ENCODE data around the gene AMBRA1. TPM values are rescaled to one million over a fixed set of nuclear protein-coding genes. Genes with fewer than 3 reads are reported as not detected.

The AMBRA1 gene
- total RNA-seq, 1 donor from 2014 or later: 13.5 TPM

GRCh38 chr11:46404476-46405017 is 189.3 kb downstream of the AMBRA1 start:
- no peak for DNase-seq (ENCODE audit: low read depth in 2 of 2)

- no peak for DNase-seq (ENCODE audit: low read depth in 2 of 2)
Observed at GRCh38 chr11:46402957-46403902, 190.6 kb downstream of the AMBRA1 start.

DNA sequence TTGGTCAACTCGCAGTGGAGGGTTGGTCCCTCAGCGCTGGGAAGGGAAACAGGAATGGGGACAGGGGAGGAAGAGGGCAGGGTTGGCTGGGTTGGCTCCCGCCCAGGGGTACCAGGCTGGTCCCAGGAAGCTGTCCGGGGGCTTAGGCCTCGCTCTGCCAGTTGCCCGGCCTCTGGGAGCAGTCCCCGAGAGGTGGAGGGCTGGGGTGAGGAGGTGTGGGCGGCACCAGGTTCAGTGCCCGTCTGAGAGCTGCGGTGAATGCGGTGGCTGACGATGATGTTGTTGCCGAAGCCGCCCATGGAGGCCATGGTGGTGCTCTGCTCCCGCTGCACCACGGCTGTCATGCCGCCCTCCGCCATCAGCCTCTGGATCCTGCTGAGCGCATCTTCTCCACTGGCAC is 196.3 kb downstream of the AMBRA1 start:
- no peak for DNase-seq (ENCODE audit: low read depth in 2 of 2)

- DNase-seq (ENCODE audit: low read depth in 2 of 2): no peak
Observed at GRCh38 chr11:46393759-46394158, 200.1 kb downstream of the AMBRA1 start.

DNA sequence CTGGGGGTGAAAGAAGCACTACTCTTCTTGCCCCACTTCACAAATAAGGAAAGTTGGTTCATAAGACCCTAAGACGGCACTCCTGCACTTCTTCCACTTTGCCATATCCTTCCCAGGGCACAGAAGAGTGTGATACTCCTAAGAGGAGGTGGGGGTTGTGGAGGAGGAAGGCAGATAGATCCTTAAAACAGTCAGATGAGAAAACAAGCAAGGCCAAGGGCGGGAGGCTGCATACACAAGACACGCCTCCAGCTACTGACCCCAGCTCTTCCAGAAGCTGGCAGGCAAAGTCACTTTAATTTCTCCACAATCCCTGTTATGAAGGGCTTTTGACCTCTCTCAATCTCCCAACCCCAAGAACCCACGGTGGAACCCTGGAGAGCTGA is 200.6 kb downstream of the AMBRA1 start:
- no peak for DNase-seq (ENCODE audit: low read depth in 2 of 2)

- peak; percentile 35 to 83 for DNase-seq (ENCODE audit: low read depth in 2 of 2)
Observed at GRCh38 chr11:46392421-46393230, 201.2 kb downstream of the AMBRA1 start.

GRCh38 chr11:46391578-46392420 is 202.0 kb downstream of the AMBRA1 start, which contains the start of gene CHRM4:
Gene CHRM4 (minus strand): TSS chr11:46391776. CDS start chr11:46386557, 5,219 bp downstream.
- DNase-seq (ENCODE audit: low read depth in 2 of 2): peak in 1 of 2 donors; percentile 71

DNA sequence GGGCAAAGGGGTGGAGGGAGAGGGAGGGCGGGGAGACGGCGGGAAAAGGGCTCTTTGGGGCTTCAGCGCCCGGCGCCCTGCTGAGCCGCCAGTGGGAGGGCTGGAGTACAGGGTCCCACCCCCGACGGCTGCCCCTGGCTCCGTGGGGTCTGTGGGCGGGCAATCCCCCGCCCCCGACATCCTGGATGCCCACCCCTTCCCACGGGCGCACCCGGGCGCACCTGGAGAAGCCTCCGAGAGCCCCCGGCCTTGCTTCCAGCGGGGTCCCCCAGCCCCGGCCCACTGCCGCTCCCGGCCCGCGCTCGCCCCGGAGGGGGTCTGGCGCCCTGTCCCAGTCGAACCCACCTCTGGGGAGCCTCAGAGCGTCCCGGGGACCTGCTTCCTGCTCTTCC is 202.6 kb downstream of the AMBRA1 start:
- DNase-seq (ENCODE audit: low read depth in 2 of 2): no peak

- DNase-seq (ENCODE audit: low read depth in 2 of 2): no peak
Observed at GRCh38 chr11:46390331-46391171, 203.3 kb downstream of the AMBRA1 start.

DNA sequence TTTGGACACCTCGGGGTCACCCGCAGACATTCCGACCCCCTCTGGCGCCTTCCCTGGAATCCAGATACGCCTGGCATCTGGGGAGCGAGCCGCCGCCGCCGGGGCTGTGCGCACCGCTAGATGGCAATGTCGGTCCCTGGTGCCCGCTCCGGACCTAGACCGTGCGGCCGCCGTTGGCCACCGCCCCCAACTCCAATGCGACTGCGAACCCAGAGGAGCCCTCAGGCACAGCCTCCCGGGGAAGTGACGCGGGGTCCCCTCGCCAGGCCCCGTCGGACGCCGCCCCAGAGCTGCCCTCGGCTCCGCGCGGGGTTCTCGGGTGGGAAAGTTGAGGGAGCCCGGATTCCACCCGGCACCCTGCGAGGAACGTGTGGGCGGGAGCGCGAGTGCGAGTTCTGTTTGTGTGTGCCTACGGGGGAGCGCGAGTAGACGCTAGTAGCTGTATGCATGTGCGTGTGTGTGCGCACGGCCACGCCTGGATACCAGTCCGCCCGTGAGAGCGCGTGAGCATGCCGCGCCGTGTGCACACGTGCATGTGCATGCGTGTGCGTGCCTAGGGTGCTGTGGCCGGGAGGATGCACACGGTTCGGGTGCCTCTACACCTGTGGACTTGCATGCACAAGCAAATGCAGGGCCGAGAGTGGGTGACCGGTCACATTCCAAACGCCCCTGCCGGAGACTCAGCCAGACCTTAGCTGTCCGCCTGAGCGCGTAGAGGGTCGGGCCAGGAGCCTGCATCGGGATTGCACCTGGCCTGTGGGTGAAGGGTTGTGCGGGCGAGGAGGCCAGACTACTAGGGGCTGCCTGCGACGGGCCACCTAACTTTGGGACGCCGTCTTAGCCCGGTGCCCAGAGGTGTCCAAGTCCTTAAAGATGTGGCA is 204.1 kb downstream of the AMBRA1 start:
- DNase-seq (ENCODE audit: low read depth in 2 of 2): peak; percentile 30 to 85

- DNase-seq (ENCODE audit: low read depth in 2 of 2): no peak
Observed at GRCh38 chr11:46388619-46389449, 205.0 kb downstream of the AMBRA1 start.

DNA sequence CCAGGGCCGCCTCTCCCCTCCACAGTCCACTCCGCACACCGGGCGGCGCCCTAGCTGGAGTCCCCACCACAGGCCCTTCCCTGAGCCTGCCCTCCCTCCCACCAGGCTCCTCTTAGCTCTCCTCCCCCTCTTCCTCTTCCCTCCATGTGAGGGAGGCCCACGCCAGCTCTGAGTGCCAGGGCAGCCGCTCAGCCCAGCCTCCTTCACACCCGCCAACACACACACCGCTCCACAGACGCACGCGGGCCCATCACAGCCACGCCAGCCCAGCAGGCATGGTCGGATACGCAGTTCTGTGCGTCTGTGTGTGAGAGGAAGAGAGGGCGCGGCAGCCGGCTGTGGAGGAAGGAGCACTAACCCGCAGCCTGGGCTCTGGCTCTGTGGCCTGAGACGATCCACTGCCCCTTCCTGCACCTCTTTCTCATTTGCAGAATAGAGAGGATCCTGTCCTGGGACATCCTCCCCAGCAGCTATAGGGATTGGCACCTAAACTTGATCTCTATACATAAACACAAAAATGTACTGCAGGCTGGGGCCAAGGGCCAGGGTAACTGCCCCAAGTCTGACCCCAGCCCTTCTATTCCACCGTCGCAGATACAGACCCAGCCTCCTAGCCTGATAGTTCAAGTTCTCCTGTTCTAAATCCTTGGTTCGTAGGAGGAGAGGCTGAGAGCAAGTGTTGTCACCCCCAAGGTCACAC is 205.8 kb downstream of the AMBRA1 start:
- DNase-seq (ENCODE audit: low read depth in 2 of 2): no peak

GRCh38 chr11:46387456-46387855 is 206.4 kb downstream of the AMBRA1 start:
- no peak for DNase-seq (ENCODE audit: low read depth in 2 of 2)

GRCh38 chr11:46386674-46387073 is 207.1 kb downstream of the AMBRA1 start:
- no peak for DNase-seq (ENCODE audit: low read depth in 2 of 2)

DNA sequence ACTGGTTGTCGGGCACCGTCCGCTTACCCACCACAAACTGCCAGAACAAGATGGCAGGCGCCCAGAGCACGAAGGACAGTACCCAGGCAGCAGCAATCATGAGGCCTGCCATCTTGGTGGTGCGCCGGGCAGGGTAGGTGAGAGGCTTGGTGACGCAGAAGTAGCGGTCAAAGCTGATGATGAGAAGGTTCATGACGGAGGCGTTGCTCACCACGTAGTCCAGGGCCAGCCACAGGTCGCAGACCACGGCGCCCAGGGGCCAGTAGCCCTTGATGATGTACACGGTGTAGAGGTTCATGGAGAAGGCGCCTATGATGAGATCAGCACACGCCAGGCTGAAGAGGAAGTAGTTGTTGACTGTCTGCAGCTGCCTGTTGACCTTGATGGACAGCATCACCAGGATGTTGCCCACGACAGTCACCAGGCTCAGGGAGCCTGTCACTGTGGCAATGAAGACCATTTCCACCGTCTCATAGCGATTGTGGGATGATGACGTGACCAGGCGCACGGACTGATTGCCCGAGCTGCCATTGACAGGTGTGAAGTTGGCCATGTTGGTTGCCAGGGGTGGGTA is 207.7 kb downstream of the AMBRA1 start:
- DNase-seq (ENCODE audit: low read depth in 2 of 2): no peak

GRCh38 chr11:46385169-46386004 is 208.4 kb downstream of the AMBRA1 start:
- DNase-seq (ENCODE audit: low read depth in 2 of 2): no peak

All from dermis microvascular lymphatic vessel endothelial cell (primary cell).